A549 (cell line): Measurements from ENCODE around the gene BTBD18. TPM values are rescaled to one million over a fixed set of nuclear protein-coding genes. Genes with fewer than 3 reads are reported as not detected.

ENCODE experiments used
- ATAC-seq, 2 experiments: fragments of 200-7000 bp in 1 of 2; fragments of >200 bp in 1 of 2; cut with Nextera tagmentation in 1 of 2; cut with Tn5 transposase in 1 of 2; 3 replicates each; pipeline versions ENCODE4 v1.8.0 to v1.9.1; 2018 to 2020; ENCODE audit warnings: mild to moderate bottlenecking in 1 of 2, moderate library complexity in 1 of 2
- CTCF ChIA-PET: fragments of 300-600 bp; sonication (Branson Sonifier 250); formaldehyde crosslinking; extraction: SDS; loops from one replicate; lab custom pipeline; 2021; ENCODE audit warnings: antibody characterized with exemption, inconsistent platforms; lab: Yijun Ruan, JAX
- POLR2A ChIA-PET: fragments of 350-600 bp; formaldehyde crosslinking; extraction: SDS; loops from one replicate; lab custom pipeline; 2021; ENCODE audit warnings: antibody characterized with exemption, inconsistent platforms; lab: Yijun Ruan, JAX
- DNase-seq, 2 experiments: peaks; one replicate each; pipeline versions ENCODE4 v3.0.0 to v3.0.0-alpha.2; 2011 to 2016; ENCODE audit warnings: low read depth in 1 of 2, low spot score in 1 of 2
- FAIRE-seq: peaks from 2 replicates; lab custom pipeline; 2011; peaks lifted over from hg19 to GRCh38; lab: Jason Lieb, UNC
- H3K27ac ChIP-seq, 2 experiments: fragments of >200 bp; sonication (Bioruptor Twin); formaldehyde crosslinking; 3 replicates each; pipeline ENCODE4 v1.5.1; 2016 to 2017
- H3K4me1 ChIP-seq: fragments of >200 bp; sonication (Bioruptor Twin); formaldehyde crosslinking; 3 replicates; pipeline ENCODE4 v1.6.1; 2016
- H3K4me2 ChIP-seq: fragments of >200 bp; sonication (Bioruptor Twin); formaldehyde crosslinking; 3 replicates; pipeline ENCODE4 v1.6.1; 2016
- H3K4me3 ChIP-seq: fragments of >200 bp; sonication (Bioruptor Twin); formaldehyde crosslinking; 3 replicates; pipeline ENCODE4 v1.5.1; 2016
- H3K9me3 ChIP-seq: fragments of >200 bp; sonication (Bioruptor Twin); formaldehyde crosslinking; 3 replicates; pipeline ENCODE4 v1.6.1; 2016
- CHD4 ChIP-seq: fragments of 200-600 bp; sonication (generic); IDR thresholded peaks from 2 replicates; pipeline ENCODE4 v1.6.1; 2016; ENCODE audit warnings: antibody characterized with exemption, mild to moderate bottlenecking, borderline replicate concordance
- EHF ChIP-seq: fragments of 250-450 bp; sonication (Bioruptor Pico); IDR thresholded peaks from 2 replicates; pipeline ENCODE4 v1.5.0; 2020; ENCODE audit warnings: mild to moderate bottlenecking
- EHMT2 ChIP-seq: fragments of 200-600 bp; sonication (generic); IDR thresholded peaks from 2 replicates; pipeline ENCODE4 v1.6.1; 2016; ENCODE audit warnings: antibody characterized with exemption, low read depth, mild to moderate bottlenecking, moderate library complexity
- EP300 ChIP-seq, 2 experiments: fragments of >200 bp; sonication (Bioruptor Twin); formaldehyde crosslinking; IDR thresholded peaks; 2 replicates in 1 of 2; 3 replicates in 1 of 2; pipeline ENCODE4 v1.6.1; 2016 to 2017
- FOSL2 ChIP-seq, 2 experiments: fragments of 450-650 bp in 1 of 2; fragments of >200 bp in 1 of 2; sonication (Bioruptor Twin) in 1 of 2; formaldehyde crosslinking; IDR thresholded peaks; 2 replicates each; pipeline versions ENCODE4 v1.5.0 to v1.6.1; 2016 to 2020; ENCODE audit warnings: mild to moderate bottlenecking in 1 of 2, moderate library complexity in 1 of 2
- GATA3 ChIP-seq: IDR thresholded peaks from 2 replicates; pipeline ENCODE4 v1.6.1; 2012; ENCODE audit warnings: borderline replicate concordance
- HDAC2 ChIP-seq: fragments of 200-600 bp; sonication (generic); IDR thresholded peaks from 2 replicates; pipeline ENCODE4 v1.6.1; 2016
- HOXA7 ChIP-seq: fragments of 250-450 bp; sonication (Bioruptor Pico); IDR thresholded peaks from 2 replicates; pipeline ENCODE4 v1.5.0; 2020; ENCODE audit warnings: mild to moderate bottlenecking, moderate library complexity
- KDM5A ChIP-seq: fragments of 200-600 bp; sonication (generic); IDR thresholded peaks from 2 replicates; pipeline ENCODE4 v1.6.1; 2016; ENCODE audit warnings: antibody characterized with exemption, mild to moderate bottlenecking
- MYC ChIP-seq: IDR thresholded peaks from 2 replicates; pipeline ENCODE4 v1.6.1; 2012; ENCODE audit warnings: mild to moderate bottlenecking, inconsistent platforms, low read length, improper control_type of control experiment, borderline replicate concordance
- NPAS2 ChIP-seq: fragments of 250-450 bp; sonication (Bioruptor Pico); IDR thresholded peaks from 2 replicates; pipeline ENCODE4 v1.8.0; 2022; ENCODE audit warnings: mild to moderate bottlenecking, moderate library complexity, borderline replicate concordance
- NR3C1 ChIP-seq: fragments of >200 bp; sonication (Bioruptor Twin); formaldehyde crosslinking; IDR thresholded peaks from 3 replicates; pipeline ENCODE4 v1.6.1; 2017
- POLR2AphosphoS2 ChIP-seq: conservative IDR thresholded peaks from 2 replicates; pipeline ENCODE4 v1.6.1; 2012; ENCODE audit warnings: low read length, improper control_type of control experiment, inconsistent platforms
- RAD21 ChIP-seq, 2 experiments: fragments of >200 bp in 1 of 2; sonication (Bioruptor Twin) in 1 of 2; formaldehyde crosslinking in 1 of 2; IDR thresholded peaks in 1 of 2; conservative IDR thresholded peaks in 1 of 2; 2 replicates in 1 of 2; 3 replicates in 1 of 2; pipeline ENCODE4 v1.6.1; 2012 to 2018; ENCODE audit warnings: inconsistent platforms in 1 of 2
- RCOR1 ChIP-seq: fragments of 150-350 bp; IDR thresholded peaks from 2 replicates; pipeline ENCODE4 v1.6.1; 2014; ENCODE audit warnings: antibody characterized with exemption, low read length, low read depth
- RNF2 ChIP-seq: fragments of 200-600 bp; sonication (generic); IDR thresholded peaks from 2 replicates; pipeline ENCODE4 v1.6.1; 2016; ENCODE audit warnings: low read depth, mild to moderate bottlenecking, antibody characterized with exemption, moderate library complexity, borderline replicate concordance
- ZC3H11A ChIP-seq: fragments of 450-650 bp; IDR thresholded peaks from 2 replicates; pipeline ENCODE4 v1.6.1; 2014; ENCODE audit warnings: antibody characterized with exemption, mild to moderate bottlenecking
- ZSCAN20 ChIP-seq: fragments of 250-450 bp; sonication (Bioruptor Pico); IDR thresholded peaks from 2 replicates; pipeline ENCODE4 v1.8.0; 2022; ENCODE audit warnings: mild to moderate bottlenecking, moderate library complexity
- WGBS: methylation state at CpG from one replicate; pipeline ENCODE4 v1.1.6; 2017; ENCODE audit errors: missing lambda C conversion rate; 5-methylcytosine and 5-hydroxymethylcytosine counted together
- polyA plus RNA-seq, 4 experiments: library from polyadenylated mRNA; depleted of rRNA in 3 of 4; stranded (reverse); fragments of >200 nt; fragmentation: RNase III in 1 of 4; extraction: RNeasy Plus Mini Kit Qiagen cat#74134 plus additional on column Dnase treatment in 1 of 4; gene quantifications; 2 replicates in 3 of 4; 3 replicates in 1 of 4; pipeline ENCODE4 v1.2.3, GENCODE V29; 2011 to 2017
- TF ChIP-seq, protein P1 (sequence below): fragments of 450-650 bp; IDR thresholded peaks from 2 replicates; pipeline ENCODE4 v1.6.1; 2014; ENCODE audit warnings: antibody characterized with exemption
- TF ChIP-seq, protein P2 (sequence below): IDR thresholded peaks from 2 replicates; pipeline ENCODE4 v1.6.1; 2012; ENCODE audit warnings: low read depth, borderline replicate concordance
- TF ChIP-seq, protein P3 (sequence below): fragments of 200-600 bp; sonication (generic); IDR thresholded peaks from 2 replicates; pipeline ENCODE4 v1.6.1; 2016; ENCODE audit warnings: antibody characterized with exemption, mild to moderate bottlenecking, moderate library complexity
- TF ChIP-seq, protein P4 (sequence below): fragments of >200 bp; sonication (Bioruptor Twin); formaldehyde crosslinking; IDR thresholded peaks from 2 replicates; pipeline ENCODE4 v1.6.1; 2016
- TF ChIP-seq, protein P5 (sequence below): fragments of 150-350 bp; IDR thresholded peaks from 2 replicates; pipeline ENCODE4 v1.6.1; 2014; ENCODE audit warnings: low read depth, mild to moderate bottlenecking, low read length

BTBD18 gene
- polyA plus RNA-seq, 2 of the 4 experiments (the other 2 are of a cell fraction), result not detected

DNA sequence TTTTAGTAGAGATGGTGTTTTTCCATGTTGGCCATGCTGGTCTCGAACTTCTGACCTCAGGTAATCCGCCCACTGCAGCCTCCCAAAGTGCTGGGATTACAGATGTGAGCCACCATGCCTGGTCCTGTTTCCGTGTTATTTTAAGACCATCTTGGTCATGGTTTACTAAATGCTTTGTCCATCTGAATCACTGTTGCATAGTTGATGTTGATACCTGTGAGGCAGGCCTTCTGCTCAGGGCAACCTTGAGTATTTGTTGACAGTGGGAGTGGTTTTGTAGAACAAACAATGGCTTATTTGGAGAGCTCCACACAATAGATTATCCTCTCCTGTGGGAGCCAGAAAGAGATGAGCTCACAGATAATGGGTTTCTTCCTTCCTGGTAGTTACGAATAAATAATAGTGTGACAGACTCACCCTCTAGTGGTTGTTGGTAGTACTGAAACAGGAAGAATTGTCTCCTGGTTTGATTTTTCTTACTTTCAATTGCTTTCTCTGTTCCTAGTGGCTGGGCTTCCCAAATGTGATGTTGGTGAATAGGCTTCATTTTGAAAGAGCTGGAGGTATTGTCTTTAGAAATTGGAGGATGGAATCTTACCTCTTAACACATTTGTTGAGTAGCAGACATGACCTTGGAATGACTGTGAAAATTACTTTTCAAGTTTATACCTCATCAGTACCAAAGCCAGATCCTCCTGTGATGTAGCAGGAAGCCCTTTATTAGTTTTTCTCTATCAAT is 49.0 kb upstream of the BTBD18 start (continued):
- TF ChIP-seq NR3C1 (no peak), EHMT2 (no peak), RNF2 (no peak), EHF (CRISPR knock-in tag) (no peak), ZC3H11A (no peak), KDM5A (no peak), HOXA7 (CRISPR knock-in tag) (no peak), GATA3 (peak; percentile 90), CHD4 (no peak)
- TF ChIP-seq, protein P1, sequence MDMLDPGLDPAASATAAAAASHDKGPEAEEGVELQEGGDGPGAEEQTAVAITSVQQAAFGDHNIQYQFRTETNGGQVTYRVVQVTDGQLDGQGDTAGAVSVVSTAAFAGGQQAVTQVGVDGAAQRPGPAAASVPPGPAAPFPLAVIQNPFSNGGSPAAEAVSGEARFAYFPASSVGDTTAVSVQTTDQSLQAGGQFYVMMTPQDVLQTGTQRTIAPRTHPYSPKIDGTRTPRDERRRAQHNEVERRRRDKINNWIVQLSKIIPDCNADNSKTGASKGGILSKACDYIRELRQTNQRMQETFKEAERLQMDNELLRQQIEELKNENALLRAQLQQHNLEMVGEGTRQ, result no peak
- TF ChIP-seq, protein P2, sequence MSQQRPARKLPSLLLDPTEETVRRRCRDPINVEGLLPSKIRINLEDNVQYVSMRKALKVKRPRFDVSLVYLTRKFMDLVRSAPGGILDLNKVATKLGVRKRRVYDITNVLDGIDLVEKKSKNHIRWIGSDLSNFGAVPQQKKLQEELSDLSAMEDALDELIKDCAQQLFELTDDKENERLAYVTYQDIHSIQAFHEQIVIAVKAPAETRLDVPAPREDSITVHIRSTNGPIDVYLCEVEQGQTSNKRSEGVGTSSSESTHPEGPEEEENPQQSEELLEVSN, result no peak
- TF ChIP-seq, protein P3, sequence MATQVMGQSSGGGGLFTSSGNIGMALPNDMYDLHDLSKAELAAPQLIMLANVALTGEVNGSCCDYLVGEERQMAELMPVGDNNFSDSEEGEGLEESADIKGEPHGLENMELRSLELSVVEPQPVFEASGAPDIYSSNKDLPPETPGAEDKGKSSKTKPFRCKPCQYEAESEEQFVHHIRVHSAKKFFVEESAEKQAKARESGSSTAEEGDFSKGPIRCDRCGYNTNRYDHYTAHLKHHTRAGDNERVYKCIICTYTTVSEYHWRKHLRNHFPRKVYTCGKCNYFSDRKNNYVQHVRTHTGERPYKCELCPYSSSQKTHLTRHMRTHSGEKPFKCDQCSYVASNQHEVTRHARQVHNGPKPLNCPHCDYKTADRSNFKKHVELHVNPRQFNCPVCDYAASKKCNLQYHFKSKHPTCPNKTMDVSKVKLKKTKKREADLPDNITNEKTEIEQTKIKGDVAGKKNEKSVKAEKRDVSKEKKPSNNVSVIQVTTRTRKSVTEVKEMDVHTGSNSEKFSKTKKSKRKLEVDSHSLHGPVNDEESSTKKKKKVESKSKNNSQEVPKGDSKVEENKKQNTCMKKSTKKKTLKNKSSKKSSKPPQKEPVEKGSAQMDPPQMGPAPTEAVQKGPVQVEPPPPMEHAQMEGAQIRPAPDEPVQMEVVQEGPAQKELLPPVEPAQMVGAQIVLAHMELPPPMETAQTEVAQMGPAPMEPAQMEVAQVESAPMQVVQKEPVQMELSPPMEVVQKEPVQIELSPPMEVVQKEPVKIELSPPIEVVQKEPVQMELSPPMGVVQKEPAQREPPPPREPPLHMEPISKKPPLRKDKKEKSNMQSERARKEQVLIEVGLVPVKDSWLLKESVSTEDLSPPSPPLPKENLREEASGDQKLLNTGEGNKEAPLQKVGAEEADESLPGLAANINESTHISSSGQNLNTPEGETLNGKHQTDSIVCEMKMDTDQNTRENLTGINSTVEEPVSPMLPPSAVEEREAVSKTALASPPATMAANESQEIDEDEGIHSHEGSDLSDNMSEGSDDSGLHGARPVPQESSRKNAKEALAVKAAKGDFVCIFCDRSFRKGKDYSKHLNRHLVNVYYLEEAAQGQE, result no peak

DNA sequence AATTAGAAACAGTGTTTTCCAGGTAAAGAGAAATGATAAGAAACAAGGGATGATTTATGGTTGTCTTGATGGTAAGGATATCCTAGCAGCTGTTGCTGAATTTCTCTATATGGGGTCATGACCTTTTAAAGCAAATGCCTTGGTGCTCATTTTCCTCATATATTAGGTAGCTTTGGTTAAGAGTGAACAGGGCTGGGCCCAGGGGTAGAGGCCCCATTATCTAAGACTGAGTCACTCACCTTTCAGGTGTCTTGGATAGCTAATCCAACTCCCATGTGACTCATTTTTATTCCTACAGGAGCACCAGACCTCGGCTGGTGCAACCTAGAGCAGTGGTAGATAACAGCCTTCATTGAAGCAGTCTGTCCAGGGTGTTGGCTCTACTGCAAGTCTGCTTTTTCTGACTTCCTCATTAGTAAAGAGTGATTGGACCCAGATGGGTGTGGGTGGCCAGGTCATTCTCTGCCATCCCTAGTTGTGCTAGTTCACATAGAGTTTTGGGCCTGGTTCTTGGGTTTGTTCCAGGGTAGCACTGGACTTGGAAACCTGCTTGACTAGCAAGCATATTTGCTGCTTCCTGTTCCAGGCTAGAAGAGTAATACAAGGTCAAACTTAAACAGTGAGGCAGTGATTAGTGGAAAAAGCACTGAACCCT is 47.4 kb upstream of the BTBD18 start:
- no peak for FAIRE-seq
- H3K4me3 ChIP-seq, result no peak overlapping the region
- peak; percentile 64 to 72 for ATAC-seq
- TF ChIP-seq EHMT2 (no peak), ZSCAN20 (CRISPR knock-in tag) (no peak), POLR2AphosphoS2 (no peak), KDM5A (no peak), HDAC2 (no peak), EP300 (IDR thresholded peaks at IDR 0.05) (no peak), FOSL2 (IDR thresholded peaks at IDR 0.05) (no peak), FOSL2 (CRISPR knock-in tag; IDR thresholded peaks at IDR 0.05) (peak; percentile 55), RCOR1 (no peak), MYC (no peak), NPAS2 (no peak), RAD21 (conservative IDR thresholded peaks at IDR 0.05 in 1 of 2, IDR thresholded peaks at IDR 0.05 in 1 of 2) (no peak)
- TF ChIP-seq, protein P1, result 0 out of 2 replicates have a peak, but pooled peaks have one; percentile 2
- TF ChIP-seq, protein P4, sequence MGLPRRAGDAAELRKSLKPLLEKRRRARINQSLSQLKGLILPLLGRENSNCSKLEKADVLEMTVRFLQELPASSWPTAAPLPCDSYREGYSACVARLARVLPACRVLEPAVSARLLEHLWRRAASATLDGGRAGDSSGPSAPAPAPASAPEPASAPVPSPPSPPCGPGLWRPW, result no peak
- TF ChIP-seq, protein P5, sequence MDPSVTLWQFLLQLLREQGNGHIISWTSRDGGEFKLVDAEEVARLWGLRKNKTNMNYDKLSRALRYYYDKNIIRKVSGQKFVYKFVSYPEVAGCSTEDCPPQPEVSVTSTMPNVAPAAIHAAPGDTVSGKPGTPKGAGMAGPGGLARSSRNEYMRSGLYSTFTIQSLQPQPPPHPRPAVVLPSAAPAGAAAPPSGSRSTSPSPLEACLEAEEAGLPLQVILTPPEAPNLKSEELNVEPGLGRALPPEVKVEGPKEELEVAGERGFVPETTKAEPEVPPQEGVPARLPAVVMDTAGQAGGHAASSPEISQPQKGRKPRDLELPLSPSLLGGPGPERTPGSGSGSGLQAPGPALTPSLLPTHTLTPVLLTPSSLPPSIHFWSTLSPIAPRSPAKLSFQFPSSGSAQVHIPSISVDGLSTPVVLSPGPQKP, result no peak
- POLR2A ChIA-PET, result interaction anchor here (0.6 to 2.4 kb wide), 6 partner anchors 21 to 245 kb away, joined by 3 to 14 read pairs (median 5); partner anchors contain the start of genes CTNND1, MED19, SELENOH and TMX2
- 14% methylated on average over 1 of the region's 1 CpG for WGBS
- peak overlapping the region; percentile 57 for H3K4me2 ChIP-seq
- CTCF ChIA-PET, result interaction anchor here (0.6 to 12.9 kb wide), 11 partner anchors 9 to 778 kb away, joined by 3 to 231 read pairs (median 14); partner anchors contain the start of genes BTBD18 and CTNND1
- peak in 1 of 2 experiments; percentile 67 for DNase-seq
- peaks cover 33% of the 10 kb centered on the region for H3K4me1 ChIP-seq
- H3K9me3 ChIP-seq, result no peaks in the 10 kb centered on the region
- H3K27ac ChIP-seq, result peak overlapping the region; percentile 49 to 81
